Stimulated activated CD4-positive, alpha-beta T cell treated with anti-CD3 and anti-CD28 coated beads, TNF-alpha, amount 100 ng/mL, for 48 hours (primary cell): ENCODE data around the gene PRAMEF1.
"Not testable (repeated sequence)": the region's sequence is repeated elsewhere in the genome, so short reads cannot be mapped to it uniquely, and the experiment has no call there.

Source experiments
- DNase-seq, 3 donors: peaks; one replicate each; pipeline ENCODE4 v3.0.0-alpha.2; 2020; ENCODE audit warnings: low read depth in 3 of 3

PRAMEF1 gene

DNA sequence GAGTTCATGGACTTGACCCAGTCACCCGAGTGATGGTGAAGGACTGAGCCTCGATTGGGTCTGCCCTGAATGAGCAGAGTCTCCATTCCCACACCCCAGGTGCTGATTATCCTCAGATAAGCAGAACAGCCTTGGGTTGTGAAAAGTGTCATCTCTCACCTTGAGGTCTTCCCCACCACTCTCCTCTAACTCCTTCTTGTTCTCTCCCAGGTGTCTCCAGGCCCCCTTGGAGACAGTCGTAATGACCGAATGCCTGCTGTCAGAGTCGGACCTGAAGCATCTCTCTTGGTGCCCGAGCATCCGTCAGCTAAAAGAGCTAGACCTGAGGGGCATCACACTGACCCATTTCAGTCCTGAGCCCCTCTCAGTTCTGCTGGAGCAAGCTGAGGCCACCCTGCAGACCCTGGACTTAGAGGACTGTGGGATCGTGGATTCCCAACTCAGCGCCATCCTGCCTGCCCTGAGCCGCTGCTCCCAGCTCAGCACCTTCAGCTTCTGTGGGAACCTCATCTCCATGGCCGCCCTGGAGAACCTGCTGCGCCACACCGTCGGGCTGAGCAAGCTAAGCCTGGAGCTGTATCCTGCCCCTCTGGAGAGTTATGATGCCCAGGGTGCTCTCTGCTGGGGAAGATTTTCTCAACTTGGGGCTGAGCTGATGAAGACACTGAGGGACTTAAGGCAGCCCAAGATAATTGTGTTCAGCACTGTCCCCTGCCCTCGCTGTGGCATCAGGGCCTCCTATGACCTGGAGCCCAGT is 14.2 kb upstream of the PRAMEF1 start:
- DNase-seq, result no peak

- DNase-seq, result no peak
Observed at GRCh38 chr1:12778061-12778460, 13.1 kb upstream of the PRAMEF1 start.

- no peak for DNase-seq
Observed at GRCh38 chr1:12778907-12779306, 12.3 kb upstream of the PRAMEF1 start.

DNA sequence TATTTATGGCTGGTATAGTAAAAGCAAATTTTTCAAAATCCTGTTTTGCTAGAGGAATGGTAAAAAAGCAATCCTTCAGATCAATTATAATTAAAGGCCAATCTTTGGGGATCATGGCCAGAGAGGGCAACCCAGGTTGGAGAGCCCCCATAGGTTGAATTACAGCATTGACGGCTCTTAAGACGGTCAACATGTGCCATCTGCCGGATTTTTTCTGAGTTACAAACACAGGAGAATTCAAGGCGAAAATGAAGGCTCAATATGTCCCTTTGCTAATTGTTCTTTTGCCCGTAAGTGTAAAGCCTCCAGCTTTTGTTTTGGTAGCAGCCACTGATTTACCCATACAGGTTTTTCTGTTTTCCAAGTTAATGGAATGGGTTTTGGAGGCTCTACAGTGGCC is 9.7 kb upstream of the PRAMEF1 start:
- not testable (repeated sequence) for DNase-seq

DNA sequence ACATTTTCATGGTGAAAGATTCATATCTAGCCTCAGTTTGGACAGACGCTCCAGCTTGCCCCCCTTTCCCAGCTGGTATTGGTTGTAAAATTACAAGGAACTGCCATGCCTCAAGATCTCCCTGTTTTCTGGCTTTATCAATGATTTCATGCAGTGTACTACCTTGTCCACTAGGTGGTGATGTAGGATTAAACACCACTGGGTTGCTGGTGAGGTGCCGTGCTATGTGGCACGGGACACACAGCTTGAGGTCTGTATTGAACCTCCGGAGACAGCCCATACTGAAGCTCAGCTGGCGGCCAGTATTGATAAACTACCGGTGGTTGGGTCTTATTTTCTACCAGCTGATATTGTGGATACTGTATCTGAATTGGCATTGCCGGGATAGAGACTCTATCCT is 7.4 kb upstream of the PRAMEF1 start:
- DNase-seq, result not testable (repeated sequence)

DNA sequence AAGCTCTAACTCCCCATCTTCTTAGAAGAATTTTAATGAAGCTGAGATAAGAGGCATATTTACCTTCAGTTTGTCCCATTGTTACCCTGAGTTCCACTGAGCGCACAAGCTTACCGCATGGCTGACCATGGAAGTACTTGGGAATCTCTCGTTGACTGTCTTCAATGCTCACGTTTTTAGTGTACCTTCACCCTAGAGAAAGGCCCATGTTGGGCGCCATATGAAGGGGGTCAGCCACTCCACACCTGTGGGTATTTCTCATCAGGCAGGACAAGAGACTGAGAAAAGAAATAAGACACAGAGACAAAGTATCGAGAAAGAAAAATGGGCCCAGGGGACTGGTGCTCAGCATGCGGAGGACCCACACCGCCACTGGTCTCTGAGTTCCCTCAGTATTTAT is 6.5 kb upstream of the PRAMEF1 start:
- not testable (repeated sequence) for DNase-seq

- DNase-seq, result no peak
Observed at GRCh38 chr1:12798911-12799310, 7.7 kb downstream of the PRAMEF1 start.

- DNase-seq, result no peak
Observed at GRCh38 chr1:12799730-12800129, 8.5 kb downstream of the PRAMEF1 start.

- DNase-seq, result no peak
Observed at GRCh38 chr1:12809933-12810332, 18.7 kb downstream of the PRAMEF1 start.

GRCh38 chr1:12810691-12811408 is 19.7 kb downstream of the PRAMEF1 start:
- no peak for DNase-seq

DNA sequence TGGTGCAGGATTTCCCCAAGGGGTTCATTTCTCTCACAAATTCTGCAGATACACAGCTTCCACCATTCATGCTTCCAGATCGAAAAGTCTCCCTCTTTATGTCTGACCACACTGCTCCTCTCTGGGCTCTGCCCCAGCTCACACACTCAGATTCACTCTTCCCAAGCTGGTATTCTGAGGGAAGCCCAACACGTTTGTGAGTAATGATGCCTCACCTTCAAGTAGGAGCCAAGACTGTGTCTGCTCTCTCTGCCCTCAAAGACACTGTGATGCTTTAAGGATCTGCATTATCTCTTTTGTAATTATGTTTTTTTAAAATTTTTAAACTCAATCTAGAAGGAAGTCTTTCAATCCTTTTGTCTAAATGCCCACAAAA is 20.2 kb downstream of the PRAMEF1 start:
- no peak for DNase-seq

DNA sequence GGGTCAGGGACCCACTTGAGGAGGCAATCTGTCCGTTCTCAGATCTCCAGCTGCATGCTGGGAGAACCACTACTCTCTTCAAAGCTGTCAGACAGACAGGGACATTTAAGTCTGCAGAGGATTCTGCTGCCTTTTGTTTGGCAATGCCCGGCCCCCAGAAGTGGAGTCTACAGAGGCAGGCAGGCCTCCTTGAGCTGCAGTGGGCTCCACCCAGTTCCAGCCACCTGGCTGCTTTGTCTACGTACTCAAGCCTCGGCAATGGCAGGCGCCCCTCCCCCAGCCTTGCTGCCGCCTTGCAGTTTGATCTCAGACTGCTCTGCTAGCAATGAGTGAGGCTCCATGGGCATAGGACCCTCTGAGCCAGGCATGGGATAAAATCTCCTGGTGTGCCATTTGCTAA is 27.9 kb downstream of the PRAMEF1 start:
- not testable (repeated sequence) for DNase-seq

GRCh38 chr1:12831310-12831709 is 40.1 kb downstream of the PRAMEF1 start, which contains the start of gene PRAMEF11:
Gene PRAMEF11 (minus strand): TSS chr1:12831410. CDS start chr1:12828789, 2,621 bp downstream.
- DNase-seq, result not testable (repeated sequence)

- DNase-seq, result not testable (repeated sequence)
Observed at GRCh38 chr1:12833251-12833650, 42.1 kb downstream of the PRAMEF1 start.
